Tibial artery (tissue), 4 donors: ENCODE data around the gene LIG4.

Source experiments
- DNase-seq, 2 donors: peaks; one replicate each; pipeline ENCODE4 v3.0.0-alpha.2; 2019
- H3K27ac ChIP-seq, 2 donors: fragments of 200-600 bp; sonication (generic) in 1 of 2; 1 replicate in 1 of 2; 2 replicates in 1 of 2; pipeline ENCODE4 v1.5.1; 2018 to 2019; ENCODE audit warnings: mild to moderate bottlenecking in 1 of 2
- H3K27me3 ChIP-seq, 2 donors: fragments of 200-600 bp; sonication (generic) in 1 of 2; one replicate each; pipeline versions ENCODE4 v1.5.1 to v1.6.0; 2016 to 2019
- H3K36me3 ChIP-seq, 3 donors: fragments of 200-600 bp; sonication (generic) in 2 of 3; one replicate each; pipeline ENCODE4 v1.5.1; 2016 to 2019; ENCODE audit warnings: mild to moderate bottlenecking in 2 of 3
- H3K4me1 ChIP-seq, 4 donors: fragments of 200-600 bp; sonication (generic) in 2 of 4; 1 replicate in 3 of 4; 2 replicates in 1 of 4; pipeline ENCODE4 v1.5.1; 2016 to 2019
- H3K4me3 ChIP-seq, 2 donors: fragments of 200-600 bp; sonication (generic) in 1 of 2; 1 replicate in 1 of 2; 2 replicates in 1 of 2; pipeline ENCODE4 v1.5.1; 2018 to 2019; ENCODE audit warnings: mild to moderate bottlenecking in 2 of 2
- H3K9me3 ChIP-seq, 3 donors: fragments of 200-600 bp; sonication (generic) in 1 of 3; one replicate each; pipeline ENCODE4 v1.5.1; 2016 to 2019
- intact Hi-C: fragments of 100-400 bp; cut with DNase I; formaldehyde crosslinking; loops from one replicate; pipeline ENCODE4 v1.15.0; 2023; ENCODE audit warnings: low total_unique reads
- TF ChIP-seq, protein P1 (sequence below), 2 experiments: fragments of 200-600 bp in 1 of 2; fragments of 450-650 bp in 1 of 2; IDR thresholded peaks; one replicate each; pipeline ENCODE4 v1.5.1; 2017 to 2019; ENCODE audit warnings: antibody characterized with exemption in 2 of 2, mild to moderate bottlenecking in 1 of 2, moderate library complexity in 1 of 2

LIG4 gene

DNA sequence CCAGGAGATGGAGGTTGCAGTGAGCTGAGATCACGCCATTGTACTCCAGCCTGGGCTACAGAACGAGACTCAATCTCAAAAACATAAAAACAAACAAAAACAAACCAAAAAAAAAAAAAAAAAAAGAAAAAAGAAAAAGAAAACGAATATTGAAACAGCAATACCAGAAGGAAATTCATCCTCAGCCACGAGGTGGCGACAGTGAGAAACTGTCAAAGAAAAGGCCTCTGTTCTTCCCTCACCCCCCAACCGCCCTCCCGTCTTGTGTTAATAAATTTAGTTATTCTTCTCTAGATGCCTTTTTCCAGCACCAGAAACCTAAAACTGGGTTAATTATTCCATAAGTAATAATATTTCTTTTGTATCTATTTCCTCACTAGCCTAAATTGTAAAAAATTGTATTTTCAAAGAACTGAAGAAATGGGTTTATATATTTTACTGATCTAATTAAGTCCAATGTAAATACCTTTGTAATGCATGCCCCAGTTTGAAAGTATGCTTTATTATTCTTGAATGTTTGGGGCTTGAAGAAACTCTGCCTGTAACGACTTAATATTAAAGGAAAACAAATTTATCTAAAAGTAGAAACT is 38.6 kb downstream of the LIG4 start:
- Histone ChIP-seq H3K9me3 (peaks cover 0 to 5% (median 0%) of the 10 kb centered on the region in 3 donors), H3K27me3 (no peaks in the 10 kb centered on the region), H3K27ac (no peak overlapping the region), H3K4me3 (no peak overlapping the region), H3K4me1 (no peaks in the 10 kb centered on the region), H3K36me3 (no peaks in the 10 kb centered on the region)
- TF ChIP-seq, protein P1, sequence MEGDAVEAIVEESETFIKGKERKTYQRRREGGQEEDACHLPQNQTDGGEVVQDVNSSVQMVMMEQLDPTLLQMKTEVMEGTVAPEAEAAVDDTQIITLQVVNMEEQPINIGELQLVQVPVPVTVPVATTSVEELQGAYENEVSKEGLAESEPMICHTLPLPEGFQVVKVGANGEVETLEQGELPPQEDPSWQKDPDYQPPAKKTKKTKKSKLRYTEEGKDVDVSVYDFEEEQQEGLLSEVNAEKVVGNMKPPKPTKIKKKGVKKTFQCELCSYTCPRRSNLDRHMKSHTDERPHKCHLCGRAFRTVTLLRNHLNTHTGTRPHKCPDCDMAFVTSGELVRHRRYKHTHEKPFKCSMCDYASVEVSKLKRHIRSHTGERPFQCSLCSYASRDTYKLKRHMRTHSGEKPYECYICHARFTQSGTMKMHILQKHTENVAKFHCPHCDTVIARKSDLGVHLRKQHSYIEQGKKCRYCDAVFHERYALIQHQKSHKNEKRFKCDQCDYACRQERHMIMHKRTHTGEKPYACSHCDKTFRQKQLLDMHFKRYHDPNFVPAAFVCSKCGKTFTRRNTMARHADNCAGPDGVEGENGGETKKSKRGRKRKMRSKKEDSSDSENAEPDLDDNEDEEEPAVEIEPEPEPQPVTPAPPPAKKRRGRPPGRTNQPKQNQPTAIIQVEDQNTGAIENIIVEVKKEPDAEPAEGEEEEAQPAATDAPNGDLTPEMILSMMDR (IDR thresholded peaks at IDR 0.05): no peak
- no peak for DNase-seq
- intact Hi-C loops: no loop called here

DNA sequence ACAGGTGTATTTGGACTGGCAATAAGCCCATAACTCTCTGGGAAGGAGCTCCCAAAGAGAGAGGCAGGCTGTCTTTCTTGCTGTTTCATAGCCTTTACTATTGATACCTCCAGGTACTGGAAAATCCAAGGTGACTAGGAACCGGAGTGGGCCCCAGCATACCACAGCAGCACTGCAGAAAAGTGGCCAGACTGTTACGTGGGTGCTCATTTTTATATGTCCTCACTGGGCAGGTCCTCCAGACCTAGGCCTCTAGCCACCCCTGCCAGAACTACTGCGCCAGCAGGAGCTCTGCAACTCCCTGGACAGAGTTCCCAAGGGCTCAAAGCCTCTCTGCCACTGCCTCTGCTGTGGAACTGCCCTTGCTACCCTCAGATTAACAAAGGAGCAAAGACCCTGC is 46.4 kb downstream of the LIG4 start:
- H3K36me3 ChIP-seq: no peaks in the 10 kb centered on the region
- no peak overlapping the region for H3K27ac ChIP-seq
- no peaks in the 10 kb centered on the region for H3K4me1 ChIP-seq
- intact Hi-C loops: no loop called here
- TF ChIP-seq, protein P1 (IDR thresholded peaks at IDR 0.05): no peak
- no peak for DNase-seq
- H3K9me3 ChIP-seq: peaks cover 0 to 12% (median 6%) of the 10 kb centered on the region in 3 donors
- H3K27me3 ChIP-seq: no peaks in the 10 kb centered on the region
- H3K4me3 ChIP-seq: no peak overlapping the region

DNA sequence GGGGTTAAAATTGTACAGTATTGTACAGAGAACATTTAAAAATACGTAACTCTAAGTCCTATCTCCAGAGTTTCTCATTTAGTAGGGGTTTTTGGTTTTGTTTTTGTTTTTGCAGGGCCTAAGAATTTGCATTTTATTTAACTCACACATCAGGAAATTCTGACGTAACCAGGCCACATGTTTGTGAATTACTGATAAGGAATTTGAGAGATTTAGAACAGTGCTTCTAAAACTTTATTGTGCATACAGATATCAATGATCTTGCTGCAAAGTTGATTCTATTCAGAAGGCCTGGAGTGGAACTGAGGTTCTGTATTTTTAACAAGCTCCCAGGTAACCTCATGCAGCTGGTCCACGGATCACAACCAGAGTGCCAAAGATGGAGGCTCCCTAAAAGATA is 49.3 kb downstream of the LIG4 start:
- no peak for DNase-seq
- no peaks in the 10 kb centered on the region for H3K36me3 ChIP-seq
- intact Hi-C loops: no loop called here
- no peak overlapping the region for H3K4me3 ChIP-seq
- peaks cover 0 to 6% (median 3%) of the 10 kb centered on the region in 3 donors for H3K9me3 ChIP-seq
- H3K27ac ChIP-seq: no peak overlapping the region
- TF ChIP-seq, protein P1 (IDR thresholded peaks at IDR 0.05): no peak
- no peaks in the 10 kb centered on the region for H3K4me1 ChIP-seq
- no peaks in the 10 kb centered on the region for H3K27me3 ChIP-seq

DNA sequence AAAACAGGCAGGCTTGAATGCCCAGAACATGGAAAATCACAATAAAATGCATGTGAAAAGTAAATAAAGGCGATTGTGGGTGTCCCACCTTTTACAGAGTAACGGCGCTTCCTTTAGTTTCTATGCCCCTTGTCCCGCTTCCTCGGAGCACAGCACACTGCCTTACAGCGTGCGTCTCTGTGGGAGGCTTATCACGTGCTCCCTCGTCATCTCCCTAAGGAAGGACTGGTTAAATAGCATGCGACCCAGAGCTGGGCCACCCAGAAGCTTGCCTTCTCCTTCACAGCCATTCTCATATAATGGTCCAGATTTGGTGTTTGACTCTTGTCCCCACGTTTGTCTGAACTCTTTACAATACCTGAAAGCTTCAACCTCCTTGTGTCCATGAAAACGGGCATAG is 56.6 kb downstream of the LIG4 start:
- Histone ChIP-seq H3K4me1 (no peaks in the 10 kb centered on the region), H3K27ac (no peak overlapping the region), H3K4me3 (no peak overlapping the region), H3K9me3 (no peaks in the 10 kb centered on the region), H3K36me3 (no peaks in the 10 kb centered on the region), H3K27me3 (no peaks in the 10 kb centered on the region)
- intact Hi-C loops: loop anchor here (10.0 kb wide), 1 partner anchor 944 kb away; no protein-coding TSS in a partner anchor
- no peak for DNase-seq
- TF ChIP-seq, protein P1 (IDR thresholded peaks at IDR 0.05): no peak
